Erythroblast (primary cell): ENCODE data around the gene NTSR1.

Experiments
- DNase-seq, 2 experiments: peaks; one replicate each; lab custom pipeline; 2025; lab: John Stamatoyannopoulos, UW
- GATA1 ChIP-seq: IDR thresholded peaks from 2 replicates; pipeline ENCODE4 v1.6.1; 2011; ENCODE audit warnings: low read depth, mild to moderate bottlenecking, control low read depth, low read length, moderate library complexity
- POLR2A ChIP-seq: IDR thresholded peaks from 2 replicates; pipeline ENCODE4 v1.6.1; 2011; ENCODE audit warnings: mild to moderate bottlenecking, low read length

The NTSR1 gene

GRCh38 chr20:62693524-62693922, 15.1 kb upstream of the NTSR1 start:
- TF ChIP-seq GATA1: no peak
- TF ChIP-seq POLR2A: no peak
- DNase-seq: no peak

- DNase-seq: no peak
- no peak for TF ChIP-seq POLR2A
- TF ChIP-seq GATA1: no peak
These were observed 14.5 kb upstream of the NTSR1 start for GRCh38 chr20:62694106-62694505.

- no peak for DNase-seq
- TF ChIP-seq GATA1: no peak
These were observed 13.8 kb upstream of the NTSR1 start for GRCh38 chr20:62694868-62695267.

GRCh38 chr20:62695448-62696414, 12.9 kb upstream of the NTSR1 start:
- DNase-seq: no peak
- TF ChIP-seq POLR2A (no peak), GATA1 (no peak)

GRCh38 chr20:62696434-62696957, 12.1 kb upstream of the NTSR1 start:
- DNase-seq: no peak
- TF ChIP-seq GATA1 (no peak), POLR2A (no peak)

- no peak for DNase-seq
- TF ChIP-seq GATA1 (no peak), POLR2A (no peak)
These were observed 11.6 kb upstream of the NTSR1 start for GRCh38 chr20:62696989-62697388.

- no peak for TF ChIP-seq GATA1
- TF ChIP-seq POLR2A: no peak
- no peak for DNase-seq
These were observed 11.1 kb upstream of the NTSR1 start for GRCh38 chr20:62697468-62697912.

- TF ChIP-seq POLR2A: no peak
- no peak for TF ChIP-seq GATA1
- DNase-seq: no peak
These were observed 10.4 kb upstream of the NTSR1 start for GRCh38 chr20:62698231-62698630.

GRCh38 chr20:62699296-62699695, 9.3 kb upstream of the NTSR1 start:
- TF ChIP-seq GATA1 (no peak), POLR2A (no peak)
- no peak for DNase-seq

GRCh38 chr20:62699741-62700140, 8.9 kb upstream of the NTSR1 start:
- no peak for DNase-seq
- TF ChIP-seq POLR2A: no peak
- no peak for TF ChIP-seq GATA1

GRCh38 chr20:62700261-62700930, 8.2 kb upstream of the NTSR1 start:
- DNase-seq: no peak
- TF ChIP-seq GATA1: no peak
- no peak for TF ChIP-seq POLR2A

GRCh38 chr20:62701161-62702012, 7.2 kb upstream of the NTSR1 start:
- TF ChIP-seq POLR2A: no peak
- no peak for TF ChIP-seq GATA1
- DNase-seq: no peak

GRCh38 chr20:62702013-62702300, 6.7 kb upstream of the NTSR1 start:
- no peak for DNase-seq
- TF ChIP-seq POLR2A (no peak), GATA1 (no peak)
